ENCODE measurements around the gene VAT1L. TPM values are rescaled to one million over a fixed set of nuclear protein-coding genes. Genes with fewer than 3 reads are reported as not detected.

The VAT1L gene
- polyA plus RNA-seq, 1 of the 3 experiments (the other 2 are of a cell fraction): 52.5 TPM

- TF ChIP-seq ZBTB33 (IDR thresholded peaks at IDR 0.05; ENCODE audit: borderline replicate concordance, low read depth) (no peak), ELF1 (IDR thresholded peaks at IDR 0.05) (no peak), EP300 (IDR thresholded peaks at IDR 0.05; ENCODE audit: borderline replicate concordance in 1 of 2, low read depth in 1 of 2, low read length in 1 of 2) (no peak), MEF2A (IDR thresholded peaks at IDR 0.05; ENCODE audit: borderline replicate concordance, low read depth) (no peak), RAD21 (IDR thresholded peaks at IDR 0.05; ENCODE audit: low read length) (0 out of 2 replicates have a peak, but pooled peaks have one; percentile 8), CTCF (IDR thresholded peaks at IDR 0.05) (peak; percentile 23)
Observed at GRCh38 chr16:77955127-77955526, 166.8 kb downstream of the VAT1L start (continued).

GRCh38 chr16:77956231-77956630 is 167.9 kb downstream of the VAT1L start:
- H3K4me2 ChIP-seq: no peak overlapping the region
- no peaks in the 10 kb centered on the region for H4K20me1 ChIP-seq (ENCODE audit: insufficient read depth)
- no peak overlapping the region for H3K27ac ChIP-seq (ENCODE audit: low read depth in 2 of 2, low read length in 1 of 2)
- DNase-seq: no peak
- H3K9me2 ChIP-seq: no peaks in the 10 kb centered on the region
- no peaks in the 10 kb centered on the region for H3K36me3 ChIP-seq (replicated peaks in 1 of 2; ENCODE audit: control insufficient read depth in 1 of 2, insufficient read depth in 2 of 2, low read length in 1 of 2)
- CTCF ChIA-PET: interaction anchor here (1.8 kb wide), 1 partner anchor 11 kb away, joined by 3 read pairs; no protein-coding TSS in a partner anchor
- no peak overlapping the region for H3K4me3 ChIP-seq (ENCODE audit: low read depth in 2 of 2, low read length in 1 of 2)
- POLR2A ChIA-PET: no interaction called here
- H3K4me1 ChIP-seq (ENCODE audit: control insufficient read depth in 1 of 2, insufficient read depth in 2 of 2, low read depth in 1 of 2, low read length in 1 of 2): no peaks in the 10 kb centered on the region
- H3K79me2 ChIP-seq (ENCODE audit: insufficient read depth): no peaks in the 10 kb centered on the region
- WGBS (ENCODE audit: low lambda C conversion rate): 78% methylated on average over 4 of the region's 4 CpGs
- H3K27me3 ChIP-seq (ENCODE audit: insufficient read depth): no peaks in the 10 kb centered on the region
- no peak overlapping the region for H3K9ac ChIP-seq
- H3K9me3 ChIP-seq: no peaks in the 10 kb centered on the region
- H2AFZ ChIP-seq (ENCODE audit: low read depth): no peak overlapping the region
- TF ChIP-seq MAX (IDR thresholded peaks at IDR 0.05; ENCODE audit: low read depth): no peak
- TF ChIP-seq FOXJ3 (CRISPR knock-in tag; IDR thresholded peaks at IDR 0.05): no peak
- TF ChIP-seq SIN3A (IDR thresholded peaks at IDR 0.05; ENCODE audit: borderline replicate concordance, low read depth, low read length): no peak
- no peak for TF ChIP-seq NRF1 (IDR thresholded peaks at IDR 0.05; ENCODE audit: low read depth, low read length)
- no peak for TF ChIP-seq MXI1 (IDR thresholded peaks at IDR 0.05; ENCODE audit: low read depth, low read length)
- no peak for TF ChIP-seq EP300 (IDR thresholded peaks at IDR 0.05; ENCODE audit: borderline replicate concordance in 1 of 2, low read depth in 1 of 2, low read length in 1 of 2)
- H3F3A ChIP-seq (replicated peaks; ENCODE audit: insufficient read depth): no peaks in the 10 kb centered on the region

- POLR2A ChIA-PET: no interaction called here
- H3K36me3 ChIP-seq (replicated peaks in 1 of 2; ENCODE audit: control insufficient read depth in 1 of 2, insufficient read depth in 2 of 2, low read length in 1 of 2): no peaks in the 10 kb centered on the region
- H3K9me2 ChIP-seq: no peaks in the 10 kb centered on the region
- no peaks in the 10 kb centered on the region for H4K20me1 ChIP-seq (ENCODE audit: insufficient read depth)
- H3K9me3 ChIP-seq: no peaks in the 10 kb centered on the region
- H3K27ac ChIP-seq (ENCODE audit: low read depth in 2 of 2, low read length in 1 of 2): no peak overlapping the region
- no peak overlapping the region for H3K4me2 ChIP-seq
- H3K27me3 ChIP-seq (ENCODE audit: insufficient read depth): no peaks in the 10 kb centered on the region
- H3K9ac ChIP-seq: no peak overlapping the region
- no peak overlapping the region for H2AFZ ChIP-seq (ENCODE audit: low read depth)
- 89% methylated on average over 5 of the region's 5 CpGs for WGBS (ENCODE audit: low lambda C conversion rate)
- H3K4me1 ChIP-seq (ENCODE audit: control insufficient read depth in 1 of 2, insufficient read depth in 2 of 2, low read depth in 1 of 2, low read length in 1 of 2): no peaks in the 10 kb centered on the region
- H3K4me3 ChIP-seq (ENCODE audit: low read depth in 2 of 2, low read length in 1 of 2): no peak overlapping the region
- H3K79me2 ChIP-seq (ENCODE audit: insufficient read depth): no peaks in the 10 kb centered on the region
- CTCF ChIA-PET: interaction anchor here (1.8 to 2.7 kb wide), 2 partner anchors 11 to 285 kb away, joined by 8 read pairs; no protein-coding TSS in a partner anchor
- DNase-seq: no peak
- H3F3A ChIP-seq (replicated peaks; ENCODE audit: insufficient read depth): no peaks in the 10 kb centered on the region
- no peak for TF ChIP-seq RCOR1 (IDR thresholded peaks at IDR 0.05; ENCODE audit: low read length)
- no peak for TF ChIP-seq ZBTB33 (IDR thresholded peaks at IDR 0.05; ENCODE audit: borderline replicate concordance, low read depth)
- no peak for TF ChIP-seq USF1 (IDR thresholded peaks at IDR 0.05; ENCODE audit: borderline replicate concordance, low read depth)
- TF ChIP-seq CTCF (IDR thresholded peaks at IDR 0.05): no peak
- TF ChIP-seq RFX5 (IDR thresholded peaks at IDR 0.05; ENCODE audit: low read length): no peak
- no peak for TF ChIP-seq TEAD4 (IDR thresholded peaks at IDR 0.05; ENCODE audit: borderline replicate concordance, insufficient read depth)
- no peak for TF ChIP-seq RXRA (IDR thresholded peaks at IDR 0.05; ENCODE audit: borderline replicate concordance, low read depth)
Observed at GRCh38 chr16:77960766-77961165, 172.4 kb downstream of the VAT1L start.
